ENCODE data around the gene CDH18.

The CDH18 gene

DNA sequence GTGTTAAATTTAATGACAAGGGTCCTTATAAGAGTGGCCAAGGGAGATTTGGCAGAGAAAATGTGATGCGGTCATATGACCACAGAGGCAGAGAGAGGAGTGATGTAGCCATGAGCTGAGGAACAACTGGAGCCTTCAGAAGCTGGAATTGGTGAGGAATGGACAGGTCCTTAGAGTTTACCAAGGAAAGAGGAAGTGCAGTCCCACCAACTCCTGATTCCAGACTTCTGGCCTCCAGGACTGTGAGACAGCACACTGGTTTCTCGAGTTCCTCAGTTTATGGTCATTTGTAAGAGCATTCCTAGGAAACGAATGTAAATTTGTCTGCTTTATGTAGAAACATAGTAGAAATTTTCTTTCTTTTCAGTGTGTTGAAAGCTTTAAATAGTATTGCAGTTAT, 410.1 kb downstream of the CDH18 start:
- no peak for DNase-seq

GRCh38 chr5:19568004-19568403, 420.0 kb downstream of the CDH18 start:
- DNase-seq: no peak

GRCh38 chr5:19565466-19565865, 422.5 kb downstream of the CDH18 start:
- no peak for DNase-seq

DNA sequence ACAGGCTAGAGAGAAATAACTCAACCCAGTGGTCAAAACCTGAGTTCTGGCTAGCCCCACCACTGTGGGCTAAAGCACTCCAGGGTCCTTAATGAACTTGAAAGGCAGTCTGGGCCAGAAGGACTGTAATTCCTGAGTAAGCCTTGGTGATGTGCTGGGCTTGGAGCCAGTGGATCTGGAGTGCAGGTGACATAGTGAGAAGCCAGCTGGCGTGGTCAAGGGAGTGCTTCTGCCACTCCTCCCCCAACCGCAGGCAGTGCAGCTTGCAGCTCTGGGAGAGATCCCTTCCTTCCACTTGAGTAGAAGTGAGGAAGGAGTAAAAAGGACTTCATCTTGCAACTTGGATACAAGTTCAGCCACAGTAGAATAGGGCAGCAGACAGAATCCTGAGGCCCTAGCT, 424.0 kb downstream of the CDH18 start:
- no peak for DNase-seq

- DNase-seq: no peak
Observed at GRCh38 chr5:19555876-19556275, 432.1 kb downstream of the CDH18 start.

DNA sequence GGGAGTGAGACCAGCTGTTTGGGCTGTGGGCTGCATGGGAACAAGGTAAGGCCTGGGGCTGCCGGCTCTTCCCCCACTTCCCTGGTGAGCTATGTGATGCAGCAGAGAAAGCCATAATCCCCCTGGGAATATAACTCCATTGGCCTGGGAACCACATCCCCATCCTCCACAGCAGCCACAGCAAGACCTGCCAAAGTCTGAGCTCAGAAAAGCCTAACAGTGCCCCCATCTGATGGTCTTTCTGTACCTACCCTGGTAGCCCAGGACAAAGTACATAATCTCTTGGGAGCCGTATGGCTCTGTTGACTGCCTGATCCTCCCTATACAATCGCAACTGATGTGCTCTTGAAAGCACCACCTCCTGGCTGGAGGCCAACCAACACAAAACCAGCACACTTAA, 432.6 kb downstream of the CDH18 start:
- DNase-seq: no peak

- DNase-seq: no peak
Observed at GRCh38 chr5:19554524-19554923, 433.5 kb downstream of the CDH18 start.

DNA sequence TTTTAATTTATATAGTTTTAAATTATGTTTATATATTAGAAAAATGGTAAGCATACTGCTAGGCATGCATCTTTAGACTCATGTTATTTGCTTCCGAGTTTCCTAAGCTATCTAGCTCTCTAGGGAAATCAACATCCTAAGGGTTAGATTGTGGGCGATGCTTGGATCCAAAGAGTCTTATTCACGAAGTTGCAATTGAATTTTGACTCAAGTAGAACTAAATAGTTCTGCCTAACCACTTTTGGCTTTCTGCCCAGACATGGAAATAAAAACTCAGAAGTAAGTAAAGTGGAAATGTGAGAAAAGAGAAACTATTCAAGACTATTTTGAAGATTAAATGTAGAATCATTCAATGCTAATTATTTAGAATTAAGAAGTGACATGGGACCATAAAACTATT, 440.4 kb downstream of the CDH18 start:
- no peak for DNase-seq

GRCh38 chr5:19546521-19546920, 441.5 kb downstream of the CDH18 start:
- no peak for DNase-seq

- no peak for DNase-seq
Observed at GRCh38 chr5:19538607-19539006, 449.4 kb downstream of the CDH18 start.

DNA sequence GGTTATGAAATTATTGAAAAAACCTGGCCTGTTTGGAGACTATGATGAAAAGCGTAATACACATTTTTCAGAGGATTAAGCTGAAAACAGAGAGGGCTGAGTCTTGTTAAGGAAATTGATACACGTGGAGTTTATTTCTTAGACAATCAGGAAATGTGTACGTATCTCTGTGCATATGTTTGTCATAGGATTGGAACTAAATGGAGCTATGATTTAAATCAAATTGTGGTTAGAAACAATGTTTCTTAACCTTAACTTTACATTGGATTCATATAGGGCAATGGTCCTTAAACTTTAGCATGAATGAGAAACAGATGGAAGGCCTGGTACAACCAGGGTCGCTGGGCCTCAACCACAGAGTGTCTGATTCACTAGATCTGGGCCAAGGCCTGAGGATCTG, 451.6 kb downstream of the CDH18 start:
- no peak for DNase-seq

- DNase-seq: no peak
Observed at GRCh38 chr5:19534751-19535150, 453.2 kb downstream of the CDH18 start.

GRCh38 chr5:19532936-19533335, 455.1 kb downstream of the CDH18 start:
- no peak for DNase-seq

- peak; percentile 78 for DNase-seq
Observed at GRCh38 chr5:19531374-19531952, 456.5 kb downstream of the CDH18 start.

GRCh38 chr5:19519448-19519847, 468.6 kb downstream of the CDH18 start:
- no peak for DNase-seq

- no peak for DNase-seq
Observed at GRCh38 chr5:19498852-19499251, 489.1 kb downstream of the CDH18 start.

DNA sequence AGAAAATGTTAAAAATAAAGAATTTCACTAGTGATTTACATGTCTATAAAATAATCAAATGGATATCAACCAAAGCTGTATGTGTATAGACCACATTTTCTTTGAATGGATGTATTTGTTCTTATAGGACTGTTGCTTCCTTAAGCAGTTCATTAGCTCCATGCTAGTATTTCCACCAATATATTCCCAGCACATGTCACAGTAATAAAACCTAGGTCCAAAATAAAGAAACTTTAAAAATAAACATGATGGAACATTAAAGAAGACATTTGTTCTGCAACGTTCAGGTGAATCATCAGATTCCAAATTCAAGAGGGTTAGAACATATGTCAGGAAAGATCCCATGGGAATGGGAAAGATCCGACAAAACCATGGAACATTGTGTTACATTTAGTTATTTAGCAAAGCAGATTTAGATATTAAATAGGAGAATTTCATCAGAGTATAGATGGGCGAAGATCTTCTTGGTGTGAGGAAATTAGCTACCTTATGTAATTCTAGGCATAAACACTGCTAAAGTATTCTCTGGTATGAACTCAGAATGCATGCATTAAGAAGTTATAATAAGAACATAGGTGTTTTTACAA, 490.7 kb downstream of the CDH18 start:
- DNase-seq: no peak

DNA sequence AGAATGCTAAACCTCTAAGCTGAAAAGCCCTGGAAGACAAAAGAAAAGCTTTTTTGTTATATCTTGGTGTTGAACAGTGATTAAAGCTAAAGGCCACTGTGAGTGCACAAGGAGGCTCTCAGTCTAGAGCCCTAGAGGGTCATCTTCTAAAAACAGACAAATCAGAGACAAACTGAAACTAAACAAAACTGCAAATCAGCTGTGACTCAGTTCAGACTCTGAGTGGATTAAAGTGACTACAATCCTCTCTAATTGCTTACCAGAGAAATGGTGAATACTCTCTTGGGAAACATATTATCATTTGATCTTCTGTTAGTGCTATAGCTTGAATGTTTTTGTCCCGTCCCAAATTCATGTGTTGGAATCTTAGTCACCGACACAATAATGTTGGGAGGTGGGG, 491.9 kb downstream of the CDH18 start:
- no peak for DNase-seq

- DNase-seq: no peak
Observed at GRCh38 chr5:19492861-19493260, 495.1 kb downstream of the CDH18 start.

DNA sequence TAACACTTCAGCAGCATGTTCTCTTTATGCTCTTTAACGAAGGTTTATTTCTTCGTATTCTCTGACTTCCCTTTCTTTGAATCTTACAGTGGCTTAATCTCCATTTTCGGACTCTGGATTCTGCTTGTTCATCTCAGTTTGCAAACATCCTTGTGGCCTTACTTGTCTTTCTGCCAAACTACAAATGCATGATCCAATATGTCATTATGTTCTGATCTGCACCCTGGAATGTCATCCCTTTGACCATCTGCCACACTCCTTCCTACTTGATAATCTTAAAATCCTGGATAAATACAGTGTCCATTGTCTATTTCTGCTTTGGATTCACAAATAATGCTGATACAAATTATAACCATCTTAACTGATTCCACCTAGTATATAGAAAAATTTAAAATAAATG, 499.2 kb downstream of the CDH18 start:
- no peak for DNase-seq

- no peak for DNase-seq
Observed at GRCh38 chr5:19487480-19487879, 500.5 kb downstream of the CDH18 start.

DNA sequence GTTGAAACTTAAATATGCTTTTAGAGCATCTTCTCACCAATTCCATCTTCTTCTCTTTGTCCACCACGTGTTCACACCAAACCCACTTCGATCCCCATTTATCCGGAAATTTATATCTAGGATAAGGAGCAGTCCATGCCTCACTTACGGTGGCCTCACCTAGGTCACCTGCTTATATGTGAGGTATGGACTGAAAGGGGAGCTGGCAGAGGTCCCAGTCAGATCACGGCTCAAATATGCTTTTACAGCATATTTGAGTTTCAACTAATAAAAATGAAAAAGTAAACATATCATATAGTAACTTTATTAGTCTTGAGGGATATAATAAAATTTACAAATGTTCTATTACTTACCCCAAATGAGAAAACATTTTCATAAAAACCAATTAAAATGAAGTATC, 508.4 kb downstream of the CDH18 start:
- no peak for DNase-seq

DNA sequence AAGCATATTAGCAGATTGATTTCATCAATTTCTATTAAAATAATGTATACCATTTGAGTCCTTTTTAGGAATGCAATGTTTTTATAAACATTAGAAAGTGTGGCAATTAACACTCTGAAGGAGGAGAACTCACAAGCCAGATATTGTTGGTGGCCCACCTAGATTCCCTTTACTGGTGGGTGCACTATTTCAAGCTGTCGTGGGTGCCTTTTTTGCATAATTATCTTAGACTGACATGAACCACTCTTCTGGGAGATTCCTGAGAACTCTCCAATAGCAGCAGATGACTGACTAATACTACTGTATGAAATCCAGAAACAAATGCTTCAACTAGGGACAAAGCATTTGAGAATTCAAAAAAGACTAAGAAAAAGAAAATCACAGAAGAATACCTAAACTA, 526.0 kb downstream of the CDH18 start:
- no peak for DNase-seq

DNA sequence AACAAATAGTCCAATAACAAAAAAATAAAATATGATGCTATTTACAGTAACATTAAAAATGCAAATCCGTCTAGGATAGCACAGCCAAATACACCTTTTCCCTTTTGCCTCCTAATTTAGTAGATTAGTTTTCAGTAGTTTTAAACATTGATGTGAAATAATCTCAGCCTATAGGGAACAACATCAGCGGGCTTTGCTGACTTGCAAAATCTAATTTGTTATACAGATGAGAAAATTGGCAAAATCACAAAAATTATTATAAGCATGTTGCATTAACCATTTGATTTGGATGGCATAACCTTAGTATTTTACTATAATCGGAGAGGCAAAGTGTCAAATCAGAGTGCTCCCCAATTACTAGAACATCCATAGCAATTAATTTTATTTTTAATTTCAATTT, 563.5 kb downstream of the CDH18 start:
- DNase-seq: no peak

All from NCI-H1048 (cell line).